ENCODE data around the gene ELK4.

- TF ChIP-seq CTCF (IDR thresholded peaks at IDR 0.05) (no peak), POLR2A (IDR thresholded peaks at IDR 0.05) (no peak)
Measured at GRCh38 chr1:205630241-205630640, 1.6 kb downstream of the ELK4 start.

Data from thyroid gland (tissue), 4 donors.